H9 (cell line): ENCODE data around the gene CDR2. TPM values are rescaled to one million over a fixed set of nuclear protein-coding genes. Genes with fewer than 3 reads are reported as not detected.

ENCODE experiments used
- DNase-seq: peaks from one replicate; pipeline ENCODE4 v3.0.0-alpha.2; 2017
- H2AFZ ChIP-seq: one replicate; pipeline ENCODE4 v1.6.1; 2013; ENCODE audit warnings: mild to moderate bottlenecking, low read length, control low read depth, moderate library complexity
- H2AK5ac ChIP-seq: 2 replicates; pipeline ENCODE4 v1.6.1; 2013; ENCODE audit warnings: low read length, control low read depth, mixed read lengths; ENCODE audit not compliant: insufficient read length
- H2BK120ac ChIP-seq: one replicate; pipeline ENCODE4 v1.6.1; 2013; ENCODE audit warnings: low read depth, mild to moderate bottlenecking, low read length, control low read depth, inconsistent platforms; ENCODE audit not compliant: poor library complexity, severe bottlenecking
- H2BK12ac ChIP-seq: 2 replicates; pipeline ENCODE4 v1.6.1; 2013; ENCODE audit warnings: low read length, control low read depth, mixed read lengths, low read depth; ENCODE audit not compliant: insufficient read length
- H2BK15ac ChIP-seq: 2 replicates; pipeline ENCODE4 v1.6.1; 2013; ENCODE audit warnings: low read depth, low read length, control low read depth
- H2BK20ac ChIP-seq: one replicate; pipeline ENCODE4 v1.6.1; 2013; ENCODE audit warnings: low read depth, mild to moderate bottlenecking, low read length, control low read depth, inconsistent platforms; ENCODE audit not compliant: poor library complexity, severe bottlenecking
- H2BK5ac ChIP-seq: 2 replicates; pipeline ENCODE4 v1.6.1; 2013; ENCODE audit warnings: low read length, control low read depth, mixed read lengths; ENCODE audit not compliant: insufficient read length
- H3K14ac ChIP-seq: 2 replicates; pipeline ENCODE4 v1.6.1; 2013; ENCODE audit warnings: low read length, control low read depth; ENCODE audit not compliant: insufficient read depth
- H3K18ac ChIP-seq: 2 replicates; pipeline ENCODE4 v1.6.1; 2013; ENCODE audit warnings: low read depth, mild to moderate bottlenecking, mixed read lengths, low read length, control low read depth; ENCODE audit not compliant: insufficient read length
- H3K23ac ChIP-seq: 2 replicates; pipeline ENCODE4 v1.6.1; 2013; ENCODE audit warnings: low read length, control low read depth, mixed read lengths, low read depth; ENCODE audit not compliant: insufficient read length
- H3K23me2 ChIP-seq: 2 replicates; pipeline ENCODE4 v1.6.1; 2013; ENCODE audit warnings: low read depth, mild to moderate bottlenecking, mixed read lengths, low read length, control low read depth; ENCODE audit not compliant: insufficient read length, poor library complexity, severe bottlenecking
- H3K27ac ChIP-seq: 2 replicates; pipeline ENCODE4 v1.5.1; 2013; ENCODE audit warnings: low read length, control low read depth, mixed read lengths, low read depth; ENCODE audit not compliant: insufficient read length
- H3K27me3 ChIP-seq: 2 replicates; pipeline ENCODE4 v1.6.1; 2013; ENCODE audit warnings: low read length, control low read depth, inconsistent platforms; ENCODE audit not compliant: insufficient read depth
- H3K4ac ChIP-seq: 2 replicates; pipeline ENCODE4 v1.6.1; 2013; ENCODE audit warnings: low read depth, mild to moderate bottlenecking, control low read depth, inconsistent platforms, low read length, moderate library complexity
- H3K4me1 ChIP-seq: 2 replicates; pipeline ENCODE4 v1.6.1; 2013; ENCODE audit warnings: low read length, control low read depth, inconsistent platforms; ENCODE audit not compliant: insufficient read depth
- H3K4me2 ChIP-seq: 2 replicates; pipeline ENCODE4 v1.6.1; 2013; ENCODE audit warnings: low read length, control low read depth, mixed read lengths; ENCODE audit not compliant: insufficient read length, insufficient read depth
- H3K56ac ChIP-seq: 2 replicates; pipeline ENCODE4 v1.6.1; 2013; ENCODE audit warnings: low read depth, mild to moderate bottlenecking, mixed read lengths, low read length, control low read depth; ENCODE audit not compliant: insufficient read length
- H3K79me1 ChIP-seq: 2 replicates; pipeline ENCODE4 v1.6.1; 2013; ENCODE audit warnings: low read depth, mild to moderate bottlenecking, moderate library complexity, low read length, control low read depth, inconsistent platforms; ENCODE audit not compliant: insufficient read depth, poor library complexity, severe bottlenecking
- H3K79me2 ChIP-seq: 2 replicates; pipeline ENCODE4 v1.6.1; 2013; ENCODE audit warnings: low read length, control low read depth, inconsistent platforms; ENCODE audit not compliant: insufficient read depth
- H3K9ac ChIP-seq: 2 replicates; pipeline ENCODE4 v1.6.1; 2013; ENCODE audit warnings: low read length, control low read depth, mixed read lengths; ENCODE audit not compliant: insufficient read length; ENCODE audit errors: extremely low read depth
- H3K9me3 ChIP-seq: one replicate; pipeline ENCODE4 v1.6.1; 2013; ENCODE audit warnings: low read depth, low read length, inconsistent platforms; ENCODE audit not compliant: control insufficient read depth
- H3T11ph ChIP-seq: one replicate; pipeline ENCODE4 v1.6.1; 2013; ENCODE audit warnings: mild to moderate bottlenecking, low read length, control low read depth, inconsistent platforms
- H4K20me1 ChIP-seq: one replicate; pipeline ENCODE4 v1.6.1; 2013; ENCODE audit not compliant: control insufficient read depth, insufficient read length, insufficient read depth
- H4K5ac ChIP-seq: 2 replicates; pipeline ENCODE4 v1.6.1; 2013; ENCODE audit warnings: low read depth, mild to moderate bottlenecking, mixed read lengths, low read length, control low read depth; ENCODE audit not compliant: insufficient read length
- H4K8ac ChIP-seq: replicated peaks from 2 replicates; pipeline ENCODE4 v1.6.1; 2013; ENCODE audit warnings: low read length, control low read depth, mixed read lengths, low read depth; ENCODE audit not compliant: insufficient read length
- H4K91ac ChIP-seq: 2 replicates; pipeline ENCODE4 v1.6.1; 2013; ENCODE audit warnings: low read depth, mild to moderate bottlenecking, moderate library complexity, mixed read lengths, low read length, control low read depth; ENCODE audit not compliant: insufficient read length
- H3K27ac Mint-ChIP-seq, 3 experiments: 2 replicates in 2 of 3; 3 replicates in 1 of 3; pipeline ENCODE4 v1.8.0; 2020 to 2021; ENCODE audit warnings: mixed read lengths in 3 of 3, mild to moderate bottlenecking in 1 of 3, moderate library complexity in 1 of 3
- H3K27me3 Mint-ChIP-seq: 2 replicates; pipeline ENCODE4 v1.8.0; 2021; ENCODE audit warnings: low read depth, mild to moderate bottlenecking, moderate library complexity, mixed read lengths
- H3K36me3 Mint-ChIP-seq, 3 experiments: 2 replicates in 2 of 3; 3 replicates in 1 of 3; pipeline ENCODE4 v1.8.0; 2020 to 2021; ENCODE audit warnings: low read depth in 3 of 3, mixed read lengths in 3 of 3; ENCODE audit not compliant: insufficient read depth in 1 of 3
- H3K4me1 Mint-ChIP-seq, 2 experiments: 2 replicates each; pipeline ENCODE4 v1.8.0; 2020; ENCODE audit warnings: mixed read lengths in 2 of 2
- H3K4me3 Mint-ChIP-seq, 2 experiments: 2 replicates in 1 of 2; 3 replicates in 1 of 2; pipeline ENCODE4 v1.8.0; 2020 to 2021; ENCODE audit warnings: mild to moderate bottlenecking in 2 of 2, mixed read lengths in 2 of 2, moderate library complexity in 1 of 2
- H3K9me3 Mint-ChIP-seq, 2 experiments: 2 replicates in 1 of 2; 3 replicates in 1 of 2; pipeline ENCODE4 v1.8.0; 2020; ENCODE audit warnings: mild to moderate bottlenecking in 2 of 2, mixed read lengths in 2 of 2, moderate library complexity in 1 of 2
- CTCF ChIP-seq: fragments of 200-600 bp; sonication (generic); conservative IDR thresholded peaks from 3 replicates; pipeline ENCODE4 v1.8.0; 2021; ENCODE audit warnings: antibody characterized with exemption, mild to moderate bottlenecking
- WGBS: extraction: QIAGEN DNeasy Blood & Tissue Kit; methylation state at CpG from one replicate; pipeline ENCODE4 v1.1.7; 2013; ENCODE audit warnings: missing lambda C conversion rate, low lambda C conversion rate, mixed read lengths; ENCODE audit not compliant: insufficient read length; ENCODE audit errors: extremely low coverage; 5-methylcytosine and 5-hydroxymethylcytosine counted together
- total RNA-seq: library from RNA; stranded (reverse); gene quantifications from 2 replicates; pipeline ENCODE4 v1.2.1, GENCODE V29; 2021

CDR2 gene
- total RNA-seq, 1 experiment from 2014 or later: 33.4 TPM

- Mint-ChIP-seq H3K36me3 (peaks cover 38 to 92% (median 77%) of the 10 kb centered on the region in 3 experiments), H3K9me3 (no peaks in the 10 kb centered on the region), H3K27ac (peak overlapping the region in 2 of 3 experiments; percentile 59 to 75; a peak in 2 of 7 replicates), H3K4me3 (no peak overlapping the region), H3K27me3 (no peaks in the 10 kb centered on the region; the same call in none of the 2 replicates), H3K4me1 (no peaks in the 10 kb centered on the region)
- no peaks in the 10 kb centered on the region for H3K79me1 ChIP-seq
- no peak overlapping the region for H2BK120ac ChIP-seq
- no peak overlapping the region for H4K5ac ChIP-seq
- no peak overlapping the region for H2BK20ac ChIP-seq
- no peak overlapping the region for H3K23ac ChIP-seq
- H3K4ac ChIP-seq: no peak overlapping the region
- no peak overlapping the region for H2BK12ac ChIP-seq
- no CpG with 5 or more reads among the region's 9 CpGs for WGBS
- no peak overlapping the region for H2BK5ac ChIP-seq
- no peak overlapping the region for H2AK5ac ChIP-seq
- no peak overlapping the region for H3K4me2 ChIP-seq
- H3K56ac ChIP-seq: no peak overlapping the region
- no peak overlapping the region for H4K91ac ChIP-seq
- H3K27ac ChIP-seq: no peak overlapping the region
- H3K4me1 ChIP-seq: no peaks in the 10 kb centered on the region
- no peak overlapping the region for H3K14ac ChIP-seq
- no peaks in the 10 kb centered on the region for H4K20me1 ChIP-seq
- no peaks in the 10 kb centered on the region for H3K9me3 ChIP-seq
- no peaks in the 10 kb centered on the region for H3K27me3 ChIP-seq
- no peak for TF ChIP-seq CTCF
- no peak overlapping the region for H2BK15ac ChIP-seq
- no peaks in the 10 kb centered on the region for H3K79me2 ChIP-seq
- no peak overlapping the region for H4K8ac ChIP-seq
- H2AFZ ChIP-seq: no peak overlapping the region
- no peak overlapping the region for H3K9ac ChIP-seq
- H3K23me2 ChIP-seq: no peaks in the 10 kb centered on the region
- DNase-seq: no peak
- H3T11ph ChIP-seq: no peak overlapping the region
- H3K18ac ChIP-seq: no peak overlapping the region
Measured at GRCh38 chr16:22329199-22329695, 45.2 kb downstream of the CDR2 start.
